HEK293T (cell line): ENCODE measurements around the gene TMPRSS6.

ENCODE experiments used
- CTCF ChIA-PET: fragments of 350-600 bp; formaldehyde crosslinking; extraction: SDS; loops from one replicate; lab custom pipeline; 2021; ENCODE audit warnings: antibody characterized with exemption, inconsistent platforms; lab: Yijun Ruan, JAX
- POLR2A ChIA-PET: fragments of 350-600 bp; formaldehyde crosslinking; extraction: SDS; loops from one replicate; lab custom pipeline; 2020; ENCODE audit warnings: antibody characterized with exemption, inconsistent platforms; lab: Yijun Ruan, JAX
- DNase-seq: peaks from one replicate; pipeline ENCODE4 v3.0.0; 2012; ENCODE audit warnings: mixed read lengths; ENCODE audit errors: extremely low spot score
- ARNT ChIP-seq: fragments of 450-650 bp; IDR thresholded peaks from 2 replicates; pipeline ENCODE4 v1.6.1; 2017; ENCODE audit warnings: mild to moderate bottlenecking
- BHLHE40 ChIP-seq: fragments of 450-650 bp; IDR thresholded peaks from 2 replicates; pipeline ENCODE4 v1.6.1; 2016; ENCODE audit warnings: mild to moderate bottlenecking, moderate library complexity, borderline replicate concordance
- CTBP1 ChIP-seq: fragments of 450-650 bp; IDR thresholded peaks from 2 replicates; pipeline ENCODE4 v1.6.1; 2016; ENCODE audit warnings: borderline replicate concordance
- ELF4 ChIP-seq: fragments of 450-650 bp; IDR thresholded peaks from 2 replicates; pipeline ENCODE4 v1.6.1; 2017; ENCODE audit warnings: antibody characterized with exemption
- FOXA1 ChIP-seq: fragments of 450-650 bp; IDR thresholded peaks from 2 replicates; pipeline ENCODE4 v1.6.1; 2016; ENCODE audit warnings: mild to moderate bottlenecking
- FOXK2 ChIP-seq: fragments of 450-650 bp; IDR thresholded peaks from 2 replicates; pipeline ENCODE4 v1.6.1; 2016; ENCODE audit warnings: mild to moderate bottlenecking
- FOXM1 ChIP-seq: fragments of 450-650 bp; IDR thresholded peaks from 2 replicates; pipeline ENCODE4 v1.6.1; 2017; ENCODE audit warnings: mild to moderate bottlenecking, borderline replicate concordance
- HDGF ChIP-seq: fragments of 450-650 bp; IDR thresholded peaks from 2 replicates; pipeline ENCODE4 v1.6.1; 2017; ENCODE audit warnings: antibody characterized with exemption, borderline replicate concordance
- L3MBTL2 ChIP-seq: fragments of 450-650 bp; conservative IDR thresholded peaks from 2 replicates; pipeline ENCODE4 v1.6.1; 2016; ENCODE audit warnings: mild to moderate bottlenecking
- LEF1 ChIP-seq: fragments of 450-650 bp; IDR thresholded peaks from 2 replicates; pipeline ENCODE4 v1.6.1; 2017; ENCODE audit warnings: mild to moderate bottlenecking, borderline replicate concordance
- NFRKB ChIP-seq: fragments of 450-650 bp; IDR thresholded peaks from 2 replicates; pipeline ENCODE4 v1.6.1; 2016; ENCODE audit warnings: mild to moderate bottlenecking, moderate library complexity
- PKNOX1 ChIP-seq: fragments of 450-650 bp; IDR thresholded peaks from 2 replicates; pipeline ENCODE4 v1.6.1; 2016
- SP1 ChIP-seq: fragments of 450-650 bp; IDR thresholded peaks from 2 replicates; pipeline ENCODE4 v1.6.1; 2017
- SUZ12 ChIP-seq: fragments of 450-650 bp; IDR thresholded peaks from 2 replicates; pipeline ENCODE4 v1.6.1; 2016; ENCODE audit warnings: mild to moderate bottlenecking
- TARDBP ChIP-seq: fragments of 450-650 bp; IDR thresholded peaks from 2 replicates; pipeline ENCODE4 v1.6.1; 2016
- ZNF384 ChIP-seq: fragments of 450-650 bp; IDR thresholded peaks from 2 replicates; pipeline ENCODE4 v1.6.1; 2016

Gene TMPRSS6

GRCh38 chr22:37019309-37020191 is 90.0 kb downstream of the TMPRSS6 start, which contains the start of the genes MPST and TST:
MPST (plus strand) TSS chr22:37019742; CDS start chr22:37019837, 95 bp downstream.
TST (minus strand) TSS chr22:37019447; CDS start chr22:37018732, 715 bp downstream.
- TF ChIP-seq TARDBP: no peak
- no peak for TF ChIP-seq L3MBTL2
- no peak for TF ChIP-seq NFRKB
- no peak for TF ChIP-seq SUZ12
- peak; percentile 77 for TF ChIP-seq ARNT
- TF ChIP-seq FOXM1: peak; percentile 94
- no peak for TF ChIP-seq BHLHE40
- no peak for TF ChIP-seq HDGF
- TF ChIP-seq FOXA1: no peak
- TF ChIP-seq SP1: no peak
- TF ChIP-seq LEF1: 0 out of 2 replicates have a peak, but pooled peaks have one; percentile 72
- no peak for TF ChIP-seq ZNF384
- TF ChIP-seq ELF4: no peak
- TF ChIP-seq CTBP1: no peak
- no peak for TF ChIP-seq PKNOX1
- TF ChIP-seq FOXK2: no peak
- CTCF ChIA-PET: interaction anchor here (0.8 kb wide), 2 partner anchors 164 to 178 kb away, joined by 3 to 6 read pairs; no protein-coding TSS in a partner anchor
- DNase-seq: peak; percentile 89
- POLR2A ChIA-PET: interaction anchor here (0.9 to 3.4 kb wide), 15 partner anchors 10 to 244 kb away, joined by 3 to 21 read pairs (median 4); partner anchors contain the start of genes IFT27 and KCTD17

- POLR2A ChIA-PET: interaction anchor here (0.9 to 3.4 kb wide), 15 partner anchors 9 to 243 kb away, joined by 3 to 21 read pairs (median 4); partner anchors contain the start of genes IFT27 and KCTD17
- peak; percentile 53 for DNase-seq
- CTCF ChIA-PET: interaction anchor here (0.8 kb wide), 1 partner anchor 163 kb away, joined by 6 read pairs; no protein-coding TSS in a partner anchor
- TF ChIP-seq BHLHE40 (no peak), FOXK2 (no peak), SUZ12 (no peak), LEF1 (no peak), ARNT (no peak), ELF4 (no peak), NFRKB (no peak), FOXM1 (no peak), HDGF (no peak), PKNOX1 (no peak)
These were observed 90.7 kb downstream of the TMPRSS6 start for GRCh38 chr22:37018815-37019308.

- TF ChIP-seq BHLHE40: no peak
- TF ChIP-seq CTBP1: no peak
- no peak for TF ChIP-seq TARDBP
- no peak for TF ChIP-seq HDGF
- TF ChIP-seq ARNT: no peak
- TF ChIP-seq FOXM1: no peak
- no peak for TF ChIP-seq L3MBTL2
- TF ChIP-seq ZNF384: no peak
- TF ChIP-seq NFRKB: no peak
- TF ChIP-seq FOXA1: no peak
- no peak for TF ChIP-seq SUZ12
- no peak for TF ChIP-seq ELF4
- no peak for TF ChIP-seq FOXK2
- no peak for TF ChIP-seq SP1
- TF ChIP-seq PKNOX1: no peak
- no peak for TF ChIP-seq LEF1
- DNase-seq: no peak
- POLR2A ChIA-PET: interaction anchor here (0.9 to 3.4 kb wide), 13 partner anchors 9 to 243 kb away, joined by 3 to 21 read pairs (median 4); partner anchors contain the start of genes IFT27 and KCTD17
- CTCF ChIA-PET: interaction anchor here (0.9 kb wide), 1 partner anchor 26 kb away, joined by 3 read pairs; no protein-coding TSS in a partner anchor
These were observed 91.3 kb downstream of the TMPRSS6 start for GRCh38 chr22:37018086-37018814.

DNA sequence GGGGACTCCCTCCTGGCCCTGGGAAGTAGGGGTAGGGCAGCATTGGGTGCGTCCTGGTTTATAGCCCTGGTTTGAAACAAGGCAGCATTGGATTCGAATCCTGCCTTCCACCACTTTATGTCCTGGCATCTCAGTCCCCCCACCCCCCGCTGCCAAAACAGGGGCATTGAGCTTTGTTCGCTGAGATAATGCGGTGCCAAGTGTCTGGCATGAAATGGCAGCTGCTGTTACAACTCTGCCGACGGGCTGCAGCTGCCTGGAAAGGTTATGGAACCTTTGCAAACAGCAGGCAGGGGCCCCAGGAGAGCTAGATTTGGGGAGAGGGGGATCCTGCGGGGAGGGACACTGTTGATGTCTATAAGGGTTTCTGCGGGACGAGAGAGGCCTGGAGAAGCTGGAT is 92.2 kb downstream of the TMPRSS6 start:
- DNase-seq: no peak
- ChIA-PET POLR2A (interaction anchor here (0.7 to 3.4 kb wide), 5 partner anchors 11 to 242 kb away, joined by 3 to 16 read pairs (median 10); partner anchors contain the start of genes IFT27 and KCTD17), CTCF (interaction anchor here (0.5 to 0.9 kb wide), 3 partner anchors 18 to 889 kb away, joined by 3 read pairs; partner anchors contain the start of gene MICALL1)
- no peak for TF ChIP-seq SP1
